Gastrocnemius medialis (tissue), 4 donors: ENCODE results near the gene IGF2BP1.

ENCODE experiments used
- CTCF ChIP-seq, 5 experiments: fragments of 450-650 bp in 3 of 5; fragments of 200-600 bp in 2 of 5; sonication (generic) in 2 of 5; IDR thresholded peaks in 4 of 5; conservative IDR thresholded peaks in 1 of 5; 1 replicate in 4 of 5; 2 replicates in 1 of 5; pipeline ENCODE4 v1.5.1; 2016 to 2019; ENCODE audit warnings: antibody characterized with exemption in 5 of 5, mild to moderate bottlenecking in 3 of 5, moderate library complexity in 3 of 5
- POLR2A ChIP-seq, 2 donors: fragments of 450-650 bp; IDR thresholded peaks; one replicate each; pipeline ENCODE4 v1.6.1; 2017; ENCODE audit warnings: antibody characterized with exemption in 2 of 2, mild to moderate bottlenecking in 2 of 2, moderate library complexity in 2 of 2

GRCh38 chr17:48996722-48997102 is 473 bp upstream of the IGF2BP1 start:
- TF ChIP-seq CTCF (IDR thresholded peaks at IDR 0.05 in 4 of 5, conservative IDR thresholded peaks at IDR 0.05 in 1 of 5), result no peak
- TF ChIP-seq POLR2A (IDR thresholded peaks at IDR 0.05), result no peak
